Gastroesophageal sphincter (tissue), 3 donors: ENCODE measurements around the gene RNF213.

Experiments used
- EP300 ChIP-seq: sonication (generic); formaldehyde crosslinking; IDR thresholded peaks from one replicate; pipeline ENCODE4 v1.6.1; 2017; ENCODE audit warnings: antibody characterized with exemption, mild to moderate bottlenecking
- POLR2A ChIP-seq, 2 donors: fragments of 450-650 bp; IDR thresholded peaks; one replicate each; pipeline ENCODE4 v1.6.1; 2017; ENCODE audit warnings: antibody characterized with exemption in 2 of 2, mild to moderate bottlenecking in 2 of 2, moderate library complexity in 1 of 2
- POLR2AphosphoS5 ChIP-seq: sonication (generic); formaldehyde crosslinking; IDR thresholded peaks from one replicate; pipeline ENCODE4 v1.6.1; 2017; ENCODE audit warnings: antibody characterized with exemption
- TF ChIP-seq, protein P1 (sequence below), 4 experiments: fragments of 200-600 bp in 2 of 4; fragments of 450-650 bp in 2 of 4; sonication (generic) in 1 of 4; IDR thresholded peaks; one replicate each; pipeline ENCODE4 v1.5.1; 2017 to 2019; ENCODE audit warnings: antibody characterized with exemption in 4 of 4, mild to moderate bottlenecking in 2 of 4, moderate library complexity in 2 of 4

DNA sequence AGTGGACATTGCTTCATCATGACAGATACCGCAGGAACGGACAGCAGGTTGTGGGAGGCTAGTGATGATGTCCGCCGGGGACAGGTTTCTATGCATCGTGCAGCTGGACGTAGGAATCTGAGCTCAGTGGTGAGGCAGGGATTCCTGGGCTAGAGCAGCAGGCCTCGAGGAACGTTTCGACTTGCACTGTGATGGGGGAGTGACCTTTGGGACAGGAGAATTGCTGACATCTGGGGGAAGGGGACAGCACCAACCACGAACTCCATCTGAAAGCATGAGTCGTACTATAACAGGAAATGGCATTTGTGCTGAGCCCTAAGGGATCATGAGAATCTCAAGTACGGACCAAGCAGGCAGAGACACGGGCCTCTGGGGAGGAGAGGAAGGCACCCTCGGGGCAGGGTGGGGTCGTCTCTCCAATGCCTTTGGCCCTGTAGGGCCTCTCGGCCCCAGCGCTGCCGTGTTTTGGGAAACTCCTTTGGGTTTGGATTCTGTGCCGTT, 88.5 kb downstream of the RNF213 start:
- TF ChIP-seq, protein P1, sequence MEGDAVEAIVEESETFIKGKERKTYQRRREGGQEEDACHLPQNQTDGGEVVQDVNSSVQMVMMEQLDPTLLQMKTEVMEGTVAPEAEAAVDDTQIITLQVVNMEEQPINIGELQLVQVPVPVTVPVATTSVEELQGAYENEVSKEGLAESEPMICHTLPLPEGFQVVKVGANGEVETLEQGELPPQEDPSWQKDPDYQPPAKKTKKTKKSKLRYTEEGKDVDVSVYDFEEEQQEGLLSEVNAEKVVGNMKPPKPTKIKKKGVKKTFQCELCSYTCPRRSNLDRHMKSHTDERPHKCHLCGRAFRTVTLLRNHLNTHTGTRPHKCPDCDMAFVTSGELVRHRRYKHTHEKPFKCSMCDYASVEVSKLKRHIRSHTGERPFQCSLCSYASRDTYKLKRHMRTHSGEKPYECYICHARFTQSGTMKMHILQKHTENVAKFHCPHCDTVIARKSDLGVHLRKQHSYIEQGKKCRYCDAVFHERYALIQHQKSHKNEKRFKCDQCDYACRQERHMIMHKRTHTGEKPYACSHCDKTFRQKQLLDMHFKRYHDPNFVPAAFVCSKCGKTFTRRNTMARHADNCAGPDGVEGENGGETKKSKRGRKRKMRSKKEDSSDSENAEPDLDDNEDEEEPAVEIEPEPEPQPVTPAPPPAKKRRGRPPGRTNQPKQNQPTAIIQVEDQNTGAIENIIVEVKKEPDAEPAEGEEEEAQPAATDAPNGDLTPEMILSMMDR (IDR thresholded peaks at IDR 0.05): no peak
- no peak for TF ChIP-seq EP300
- TF ChIP-seq POLR2A (IDR thresholded peaks at IDR 0.05): no peak
- no peak for TF ChIP-seq POLR2AphosphoS5
